HG03139 (cell line): ENCODE results near the gene FSHB.
"Not testable (repeated sequence)": the region's sequence is repeated elsewhere in the genome, so short reads cannot be mapped to it uniquely, and the experiment has no call there.

Source experiments
- ATAC-seq: cut with Tn5 transposase; IDR thresholded peaks from one replicate; pipeline ENCODE4 v1.9.1; 2021; ENCODE audit not compliant: unreplicated experiment

The FSHB gene

GRCh38 chr11:30230714-30231113 is at the start of gene FSHB:
FSHB (plus strand) TSS chr11:30231014; CDS start chr11:30231903, 889 bp downstream.
- no peak for ATAC-seq

GRCh38 chr11:30186748-30187147 is 44.1 kb upstream of the FSHB start:
- ATAC-seq, result no peak

- ATAC-seq, result no peak
These were observed 38.2 kb upstream of the FSHB start for GRCh38 chr11:30192620-30193019.

GRCh38 chr11:30196400-30197206 is 34.2 kb upstream of the FSHB start:
- peak; percentile 83 for ATAC-seq

GRCh38 chr11:30197869-30198268 is 32.9 kb upstream of the FSHB start:
- no peak for ATAC-seq

GRCh38 chr11:30202989-30203388 is 27.8 kb upstream of the FSHB start:
- not testable (repeated sequence) for ATAC-seq

GRCh38 chr11:30203850-30204249 is 27.0 kb upstream of the FSHB start:
- no peak for ATAC-seq

- ATAC-seq, result peak; percentile 75
These were observed 24.4 kb upstream of the FSHB start for GRCh38 chr11:30206249-30206996.

- ATAC-seq, result no peak
These were observed 20.5 kb upstream of the FSHB start for GRCh38 chr11:30210357-30210756.

GRCh38 chr11:30216534-30216933 is 14.3 kb upstream of the FSHB start:
- no peak for ATAC-seq

GRCh38 chr11:30218278-30218677 is 12.5 kb upstream of the FSHB start:
- ATAC-seq, result no peak

- no peak for ATAC-seq
These were observed 5.2 kb upstream of the FSHB start for GRCh38 chr11:30225642-30226041.

- ATAC-seq, result no peak
These were observed 2.4 kb upstream of the FSHB start for GRCh38 chr11:30228323-30228884.

GRCh38 chr11:30239025-30239424 is 8.2 kb downstream of the FSHB start:
- no peak for ATAC-seq

GRCh38 chr11:30244265-30244664 is 13.5 kb downstream of the FSHB start:
- ATAC-seq, result no peak

- no peak for ATAC-seq
These were observed 14.8 kb downstream of the FSHB start for GRCh38 chr11:30245621-30246020.

- no peak for ATAC-seq
These were observed 23.8 kb downstream of the FSHB start for GRCh38 chr11:30254307-30255298.

GRCh38 chr11:30255637-30256036 is 24.8 kb downstream of the FSHB start:
- ATAC-seq, result no peak

- no peak for ATAC-seq
These were observed 26.2 kb downstream of the FSHB start for GRCh38 chr11:30257058-30257457.

- no peak for ATAC-seq
These were observed 27.9 kb downstream of the FSHB start for GRCh38 chr11:30258679-30259078.

GRCh38 chr11:30260813-30261212 is 30.0 kb downstream of the FSHB start:
- peak; percentile 97 for ATAC-seq
